Endodermal cell (in vitro differentiated cells): Measurements from ENCODE around the gene PIP4K2C. TPM values are rescaled to one million over a fixed set of nuclear protein-coding genes. Genes with fewer than 3 reads are reported as not detected.

Experiments used
- DNase-seq: peaks from one replicate; pipeline ENCODE4 v3.0.0-alpha.2; 2017
- H3K27ac ChIP-seq: 2 replicates; pipeline ENCODE4 v1.5.1; 2013; ENCODE audit warnings: mild to moderate bottlenecking, low read depth, low read length, moderate library complexity
- H3K27me3 ChIP-seq: 2 replicates; pipeline ENCODE4 v1.6.1; 2013; ENCODE audit warnings: mild to moderate bottlenecking, low read length, moderate library complexity; ENCODE audit not compliant: insufficient read depth, control insufficient read depth, poor library complexity, severe bottlenecking
- H3K36me3 ChIP-seq: 2 replicates; pipeline ENCODE4 v1.7.0; 2013; ENCODE audit warnings: mild to moderate bottlenecking, low read length, moderate library complexity; ENCODE audit not compliant: control insufficient read depth, insufficient read depth
- H3K4me1 ChIP-seq: one replicate; pipeline ENCODE4 v1.7.0; 2013; ENCODE audit warnings: low read length; ENCODE audit not compliant: control insufficient read depth, insufficient read depth
- H3K4me3 ChIP-seq: 2 replicates; pipeline ENCODE4 v1.5.1; 2013; ENCODE audit warnings: mild to moderate bottlenecking, low read length, moderate library complexity
- H3K9ac ChIP-seq: 2 replicates; pipeline ENCODE4 v1.6.1; 2013; ENCODE audit warnings: mild to moderate bottlenecking, low read length, moderate library complexity; ENCODE audit not compliant: poor library complexity, severe bottlenecking; ENCODE audit errors: extremely low read depth
- H3K9me3 ChIP-seq: 2 replicates; pipeline ENCODE4 v1.6.1; 2013; ENCODE audit warnings: mild to moderate bottlenecking, low read length, moderate library complexity; ENCODE audit not compliant: control insufficient read depth
- H3K27ac Mint-ChIP-seq: 2 replicates; pipeline ENCODE4 v1.8.0; 2020; ENCODE audit warnings: mixed read lengths
- H3K27me3 Mint-ChIP-seq: 2 replicates; pipeline ENCODE4 v1.8.0; 2021; ENCODE audit warnings: mild to moderate bottlenecking, mixed read lengths; ENCODE audit not compliant: insufficient read depth
- H3K36me3 Mint-ChIP-seq: 2 replicates; pipeline ENCODE4 v1.8.0; 2020; ENCODE audit warnings: low read depth, mixed read lengths
- H3K4me1 Mint-ChIP-seq: 2 replicates; pipeline ENCODE4 v1.8.0; 2020; ENCODE audit warnings: mixed read lengths
- H3K4me3 Mint-ChIP-seq: 2 replicates; pipeline ENCODE4 v1.8.0; 2020; ENCODE audit warnings: mild to moderate bottlenecking, moderate library complexity, mixed read lengths
- H3K9me3 Mint-ChIP-seq: 2 replicates; pipeline ENCODE4 v1.8.0; 2020; ENCODE audit warnings: mild to moderate bottlenecking, mixed read lengths
- WGBS, 2 experiments: methylation state at CpG; one replicate each; pipeline versions ENCODE4 v1.1.5 to v1.1.7; 2013; ENCODE audit warnings: missing lambda C conversion rate in 2 of 2, mixed read lengths in 1 of 2; ENCODE audit not compliant: insufficient coverage in 1 of 2, insufficient read length in 1 of 2; 5-methylcytosine and 5-hydroxymethylcytosine counted together
- total RNA-seq, 2 donors: library from RNA; stranded (reverse); fragmentation: NEBNext Ultra II Directional in 1 of 2; extraction: Animal tissue kit (Norgen Biotek cat#: 25700) in 1 of 2; gene quantifications; 2 replicates in 1 of 2; 3 replicates in 1 of 2; pipeline ENCODE4 v1.2.1, GENCODE V29; 2021
- TF ChIP-seq, protein P1 (sequence below): fragments of 200-600 bp; sonication (generic); conservative IDR thresholded peaks from 2 replicates; pipeline ENCODE4 v1.5.0; 2021; ENCODE audit warnings: antibody characterized with exemption, mild to moderate bottlenecking

PIP4K2C gene
- total RNA-seq, 2 donors from 2014 or later = 40.9 to 45.5 TPM

DNA sequence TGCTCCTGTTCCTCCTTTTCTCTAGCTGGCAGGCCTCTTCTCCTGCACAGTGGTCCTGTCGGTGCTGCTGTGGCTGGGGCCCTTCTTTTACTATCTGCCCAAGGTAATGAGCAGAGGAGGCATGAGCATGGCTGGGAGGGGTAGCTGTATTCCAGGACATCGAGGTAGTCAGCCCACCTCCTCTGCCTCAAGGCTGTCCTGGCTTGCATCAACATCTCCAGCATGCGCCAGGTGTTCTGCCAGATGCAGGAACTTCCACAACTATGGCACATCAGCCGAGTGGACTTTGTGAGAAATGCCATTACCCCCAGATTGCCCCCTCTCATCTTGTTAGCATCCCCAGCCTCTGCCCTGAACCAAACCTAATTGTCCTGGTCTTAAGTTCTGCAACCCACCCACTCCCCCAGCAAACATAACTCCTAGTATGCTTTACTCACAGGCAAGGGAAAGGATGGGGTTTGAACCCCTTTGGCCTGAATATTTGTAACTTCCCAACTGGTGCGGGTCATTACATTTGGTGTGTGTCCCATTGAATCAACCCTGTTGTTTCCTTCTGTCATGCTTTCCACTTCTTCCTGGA lies 32.9 kb downstream of the PIP4K2C start:
- Mint-ChIP-seq H3K9me3 (no peaks in the 10 kb centered on the region), H3K4me3 (no peak overlapping the region), H3K27ac (no peak overlapping the region), H3K36me3 (no peaks in the 10 kb centered on the region), H3K27me3 (peaks cover 100% of the 10 kb centered on the region), H3K4me1 (peaks cover 24% of the 10 kb centered on the region)
- H3K9me3 ChIP-seq = no peaks in the 10 kb centered on the region
- no peak overlapping the region for H3K27ac ChIP-seq
- no peak for DNase-seq
- TF ChIP-seq, protein P1, sequence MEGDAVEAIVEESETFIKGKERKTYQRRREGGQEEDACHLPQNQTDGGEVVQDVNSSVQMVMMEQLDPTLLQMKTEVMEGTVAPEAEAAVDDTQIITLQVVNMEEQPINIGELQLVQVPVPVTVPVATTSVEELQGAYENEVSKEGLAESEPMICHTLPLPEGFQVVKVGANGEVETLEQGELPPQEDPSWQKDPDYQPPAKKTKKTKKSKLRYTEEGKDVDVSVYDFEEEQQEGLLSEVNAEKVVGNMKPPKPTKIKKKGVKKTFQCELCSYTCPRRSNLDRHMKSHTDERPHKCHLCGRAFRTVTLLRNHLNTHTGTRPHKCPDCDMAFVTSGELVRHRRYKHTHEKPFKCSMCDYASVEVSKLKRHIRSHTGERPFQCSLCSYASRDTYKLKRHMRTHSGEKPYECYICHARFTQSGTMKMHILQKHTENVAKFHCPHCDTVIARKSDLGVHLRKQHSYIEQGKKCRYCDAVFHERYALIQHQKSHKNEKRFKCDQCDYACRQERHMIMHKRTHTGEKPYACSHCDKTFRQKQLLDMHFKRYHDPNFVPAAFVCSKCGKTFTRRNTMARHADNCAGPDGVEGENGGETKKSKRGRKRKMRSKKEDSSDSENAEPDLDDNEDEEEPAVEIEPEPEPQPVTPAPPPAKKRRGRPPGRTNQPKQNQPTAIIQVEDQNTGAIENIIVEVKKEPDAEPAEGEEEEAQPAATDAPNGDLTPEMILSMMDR = no peak
- no peaks in the 10 kb centered on the region for H3K4me1 ChIP-seq
- H3K4me3 ChIP-seq = no peak overlapping the region
- no peaks in the 10 kb centered on the region for H3K36me3 ChIP-seq
- H3K9ac ChIP-seq = no peak overlapping the region
- peaks cover 99% of the 10 kb centered on the region for H3K27me3 ChIP-seq
- WGBS, 2 experiments = 80 to 89% methylated on average over 4 to 5 of the region's 5 CpGs

DNA sequence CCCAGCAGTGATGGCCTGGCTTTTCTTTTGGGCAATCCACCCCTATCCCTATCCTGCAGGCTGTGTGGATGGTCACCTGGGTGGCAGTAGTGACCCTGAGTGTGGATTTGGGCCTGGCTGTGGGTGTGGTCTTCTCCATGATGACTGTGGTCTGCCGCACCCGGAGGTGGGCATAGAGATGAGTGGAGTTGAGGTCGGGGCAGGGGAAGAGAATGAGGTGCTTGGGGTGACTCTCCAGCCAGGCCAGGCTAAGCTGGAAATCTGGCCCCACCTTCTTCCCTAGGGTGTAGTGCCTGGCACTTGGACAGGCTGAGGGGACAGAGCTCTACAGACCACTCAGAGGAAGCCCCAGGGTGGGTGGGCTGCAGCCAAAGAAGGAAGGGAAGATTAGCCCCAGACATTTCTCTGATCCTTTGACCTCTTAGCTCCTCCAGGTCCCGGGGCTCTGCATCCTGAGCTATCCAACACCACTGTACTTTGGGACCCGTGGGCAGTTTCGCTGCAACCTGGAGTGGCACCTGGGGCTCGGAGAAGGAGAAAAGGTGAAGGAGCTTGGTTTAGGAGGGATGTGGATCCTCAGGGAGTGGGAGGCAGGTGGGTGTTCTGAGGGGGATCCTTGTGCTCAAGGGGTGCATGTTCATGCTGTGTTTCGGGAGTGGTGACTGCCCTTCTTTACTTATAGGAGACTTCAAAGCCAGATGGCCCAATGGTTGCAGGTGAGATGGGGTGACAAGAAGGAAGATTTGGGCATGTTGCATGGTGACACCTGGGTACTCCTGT lies 33.6 kb downstream of the PIP4K2C start:
- no peaks in the 10 kb centered on the region for H3K36me3 ChIP-seq
- H3K27ac ChIP-seq = no peak overlapping the region
- DNase-seq = no peak
- TF ChIP-seq, protein P1 = no peak
- Mint-ChIP-seq H3K27ac (no peak overlapping the region), H3K9me3 (no peaks in the 10 kb centered on the region), H3K27me3 (peaks cover 100% of the 10 kb centered on the region), H3K36me3 (no peaks in the 10 kb centered on the region), H3K4me3 (no peak overlapping the region), H3K4me1 (peaks cover 20% of the 10 kb centered on the region)
- H3K9me3 ChIP-seq = no peaks in the 10 kb centered on the region
- 83 to 100% methylated on average over 1 to 8 of the region's 8 CpGs for WGBS, 2 experiments
- no peak overlapping the region for H3K9ac ChIP-seq
- no peaks in the 10 kb centered on the region for H3K4me1 ChIP-seq
- no peak overlapping the region for H3K4me3 ChIP-seq
- H3K27me3 ChIP-seq = peaks cover 99% of the 10 kb centered on the region

DNA sequence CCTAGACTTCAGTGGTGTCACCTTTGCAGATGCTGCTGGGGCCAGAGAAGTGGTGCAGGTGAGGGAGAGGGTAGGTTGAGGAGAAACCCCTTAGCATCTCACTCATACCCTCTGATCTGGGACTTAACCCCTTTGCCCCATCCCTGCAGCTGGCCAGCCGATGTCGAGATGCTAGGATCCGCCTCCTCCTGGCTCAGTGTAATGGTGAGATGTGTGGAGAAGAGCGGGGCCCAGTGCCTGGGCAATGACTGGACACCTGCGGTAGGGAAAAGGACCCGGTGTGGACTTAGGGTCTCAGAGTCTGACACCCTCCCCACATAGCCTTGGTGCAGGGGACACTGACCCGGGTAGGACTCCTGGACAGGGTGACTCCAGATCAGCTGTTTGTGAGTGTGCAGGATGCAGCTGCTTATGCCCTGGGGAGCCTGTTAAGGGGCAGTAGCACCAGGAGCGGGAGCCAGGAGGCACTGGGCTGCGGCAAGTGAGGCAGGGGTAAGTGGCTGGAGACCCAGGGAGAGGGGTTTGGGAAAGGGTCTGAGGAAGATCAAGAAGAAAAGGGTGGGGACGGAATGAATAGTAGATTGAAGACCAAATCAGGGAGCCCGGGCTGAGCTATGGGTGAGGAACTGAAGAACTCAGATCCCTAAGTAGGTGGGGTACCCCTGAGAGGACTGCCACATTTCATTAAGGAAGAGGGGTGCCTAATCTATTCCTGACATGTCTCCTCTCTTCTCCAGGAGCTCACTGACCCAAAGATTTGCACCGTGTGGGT lies 34.5 kb downstream of the PIP4K2C start:
- no peaks in the 10 kb centered on the region for H3K4me1 ChIP-seq
- peak; percentile 42 for DNase-seq
- peaks cover 99% of the 10 kb centered on the region for H3K27me3 ChIP-seq
- no peaks in the 10 kb centered on the region for H3K36me3 ChIP-seq
- no peaks in the 10 kb centered on the region for H3K36me3 Mint-ChIP-seq
- H3K9me3 Mint-ChIP-seq = no peaks in the 10 kb centered on the region
- H3K4me3 Mint-ChIP-seq = no peak overlapping the region
- H3K4me3 ChIP-seq = no peak overlapping the region
- H3K9me3 ChIP-seq = no peaks in the 10 kb centered on the region
- peaks cover 19% of the 10 kb centered on the region for H3K4me1 Mint-ChIP-seq
- TF ChIP-seq, protein P1 = no peak
- H3K27ac Mint-ChIP-seq = no peak overlapping the region
- H3K27me3 Mint-ChIP-seq = peaks cover 100% of the 10 kb centered on the region
- no peak overlapping the region for H3K9ac ChIP-seq
- no peak overlapping the region for H3K27ac ChIP-seq
- 78 to 90% methylated on average over 6 to 12 of the region's 12 CpGs for WGBS, 2 experiments
